HEK293 (cell line): Measurements from ENCODE around the gene LHFPL6.

Source experiments
- CTCF ChIA-PET: fragments of 350-600 bp; formaldehyde crosslinking; extraction: SDS; loops from one replicate; lab custom pipeline; 2021; ENCODE audit warnings: antibody characterized with exemption; lab: Yijun Ruan, JAX
- POLR2A ChIA-PET: fragments of 300-600 bp; formaldehyde crosslinking; extraction: SDS; loops from one replicate; lab custom pipeline; 2020; ENCODE audit warnings: antibody characterized with exemption, inconsistent platforms; lab: Yijun Ruan, JAX
- H3K27ac ChIP-seq: fragments of 200-500 bp; sonication (Bioruptor generic); 2 replicates; pipeline ENCODE4 v1.5.1; 2014; ENCODE audit warnings: low read depth, low read length, control low read depth, inconsistent platforms; ENCODE audit errors: extremely low read depth
- H3K36me3 ChIP-seq, 2 experiments: fragments of 200-500 bp in 1 of 2; sonication (Bioruptor generic) in 1 of 2; 1 replicate in 1 of 2; 2 replicates in 1 of 2; pipeline ENCODE4 v1.5.1; 2014 to 2017; ENCODE audit warnings: inconsistent platforms in 2 of 2, low read length in 2 of 2; ENCODE audit not compliant: control insufficient read depth in 2 of 2, insufficient read depth in 1 of 2
- H3K4me1 ChIP-seq: fragments of 200-500 bp; sonication (Bioruptor generic); 2 replicates; pipeline ENCODE4 v1.5.1; 2014; ENCODE audit warnings: mild to moderate bottlenecking, low read length, inconsistent platforms; ENCODE audit not compliant: control insufficient read depth, insufficient read depth
- H3K4me3 ChIP-seq: 2 replicates; pipeline ENCODE4 v1.5.1; 2011; ENCODE audit warnings: low read depth, mild to moderate bottlenecking, control low read depth, low read length, moderate library complexity
- H3K9me3 ChIP-seq: fragments of 200-500 bp; sonication (Bioruptor generic); 2 replicates; pipeline ENCODE4 v1.5.1; 2014; ENCODE audit warnings: low read depth, low read length, inconsistent platforms; ENCODE audit not compliant: control insufficient read depth, insufficient read depth
- GLIS1 ChIP-seq: fragments of 450-650 bp; formaldehyde crosslinking; IDR thresholded peaks from 2 replicates; pipeline ENCODE4 v1.5.1; 2016; ENCODE audit warnings: missing biosample characterization, missing genetic modification characterization
- GLIS2 ChIP-seq: fragments of 450-650 bp; formaldehyde crosslinking; IDR thresholded peaks from 2 replicates; pipeline ENCODE4 v1.5.1; 2016; ENCODE audit warnings: missing biosample characterization, missing genetic modification characterization
- HIC1 ChIP-seq: fragments of 450-650 bp; formaldehyde crosslinking; IDR thresholded peaks from 2 replicates; pipeline ENCODE4 v1.5.1; 2016; ENCODE audit warnings: missing biosample characterization, missing genetic modification characterization
- IKZF3 ChIP-seq: fragments of 450-650 bp; IDR thresholded peaks from 2 replicates; pipeline ENCODE4 v1.5.0; 2018; ENCODE audit warnings: missing biosample characterization, mild to moderate bottlenecking, missing genetic modification characterization, moderate library complexity
- KLF17 ChIP-seq: fragments of 450-650 bp; formaldehyde crosslinking; IDR thresholded peaks from 2 replicates; pipeline ENCODE4 v1.5.1; 2016; ENCODE audit warnings: missing biosample characterization, missing genetic modification characterization
- KLF7 ChIP-seq: fragments of 450-650 bp; formaldehyde crosslinking; IDR thresholded peaks from 2 replicates; pipeline ENCODE4 v1.5.1; 2016; ENCODE audit warnings: missing biosample characterization, missing genetic modification characterization, borderline replicate concordance
- KLF8 ChIP-seq: fragments of 450-650 bp; formaldehyde crosslinking; IDR thresholded peaks from 2 replicates; pipeline ENCODE4 v1.5.1; 2016; ENCODE audit warnings: missing biosample characterization, missing genetic modification characterization
- MYNN ChIP-seq: fragments of 450-650 bp; formaldehyde crosslinking; IDR thresholded peaks from 2 replicates; pipeline ENCODE4 v1.5.1; 2016; ENCODE audit warnings: missing biosample characterization, missing genetic modification characterization, borderline replicate concordance
- PRDM10 ChIP-seq: fragments of 450-650 bp; formaldehyde crosslinking; IDR thresholded peaks from 2 replicates; pipeline ENCODE4 v1.5.1; 2016; ENCODE audit warnings: missing biosample characterization, missing genetic modification characterization
- SP2 ChIP-seq: fragments of 450-650 bp; formaldehyde crosslinking; IDR thresholded peaks from 2 replicates; pipeline ENCODE4 v1.5.1; 2016; ENCODE audit warnings: missing biosample characterization, missing genetic modification characterization
- YY1 ChIP-seq: fragments of 450-650 bp; formaldehyde crosslinking; IDR thresholded peaks from 2 replicates; pipeline ENCODE4 v1.5.1; 2018; ENCODE audit warnings: missing biosample characterization, missing genetic modification characterization
- ZBTB1 ChIP-seq: fragments of 450-650 bp; formaldehyde crosslinking; IDR thresholded peaks from 2 replicates; pipeline ENCODE4 v1.5.1; 2016; ENCODE audit warnings: missing biosample characterization, missing genetic modification characterization
- ZBTB26 ChIP-seq: fragments of 450-650 bp; formaldehyde crosslinking; optimal IDR thresholded peaks from 2 replicates; pipeline ENCODE3; 2016; ENCODE audit warnings: missing biosample characterization, mild to moderate bottlenecking, missing genetic modification characterization
- ZBTB48 ChIP-seq: fragments of 450-650 bp; formaldehyde crosslinking; IDR thresholded peaks from 2 replicates; pipeline ENCODE4 v1.5.1; 2016; ENCODE audit warnings: missing biosample characterization, missing genetic modification characterization
- ZBTB8A ChIP-seq: fragments of 450-650 bp; formaldehyde crosslinking; IDR thresholded peaks from 2 replicates; pipeline ENCODE4 v1.5.1; 2016; ENCODE audit warnings: missing biosample characterization, missing genetic modification characterization
- ZEB2 ChIP-seq: fragments of 450-650 bp; formaldehyde crosslinking; IDR thresholded peaks from 2 replicates; pipeline ENCODE4 v1.5.1; 2016; ENCODE audit warnings: missing biosample characterization, missing genetic modification characterization
- ZNF174 ChIP-seq: fragments of 450-650 bp; formaldehyde crosslinking; IDR thresholded peaks from 2 replicates; pipeline ENCODE4 v1.5.0; 2017; ENCODE audit warnings: missing biosample characterization, mild to moderate bottlenecking, missing genetic modification characterization
- ZNF391 ChIP-seq: fragments of 450-650 bp; formaldehyde crosslinking; IDR thresholded peaks from 2 replicates; pipeline ENCODE4 v1.5.1; 2016; ENCODE audit warnings: low read depth, missing biosample characterization, missing genetic modification characterization, borderline replicate concordance
- ZNF398 ChIP-seq: fragments of 450-650 bp; formaldehyde crosslinking; IDR thresholded peaks from 2 replicates; pipeline ENCODE4 v1.5.1; 2017; ENCODE audit warnings: missing biosample characterization, missing genetic modification characterization
- ZNF423 ChIP-seq: fragments of 450-650 bp; formaldehyde crosslinking; IDR thresholded peaks from 2 replicates; pipeline ENCODE4 v1.5.1; 2016; ENCODE audit warnings: missing biosample characterization, missing genetic modification characterization
- ZNF561 ChIP-seq: fragments of 450-650 bp; IDR thresholded peaks from 2 replicates; pipeline ENCODE4 v1.5.1; 2018; ENCODE audit warnings: missing biosample characterization, missing genetic modification characterization, borderline replicate concordance
- ZNF600 ChIP-seq: fragments of 450-650 bp; formaldehyde crosslinking; IDR thresholded peaks from 2 replicates; pipeline ENCODE4 v1.5.1; 2016; ENCODE audit warnings: missing biosample characterization, missing genetic modification characterization
- ZNF610 ChIP-seq: fragments of 450-650 bp; formaldehyde crosslinking; IDR thresholded peaks from 2 replicates; pipeline ENCODE4 v1.5.1; 2016; ENCODE audit warnings: missing biosample characterization, missing genetic modification characterization, borderline replicate concordance

LHFPL6 gene

GRCh38 chr13:39602614-39603366, at the start of gene LHFPL6:
Gene LHFPL6 (minus strand): TSS chr13:39603193.
- Histone ChIP-seq H3K4me3 (peak within 1 kb of the TSS; percentile 77), H3K27ac (peak within 1 kb of the TSS; percentile 79; the same call in 1 of the 2 replicates), H3K4me1 (peaks cover 11% of the 10 kb centered on the region; the same call in 1 of the 2 replicates), H3K36me3 (no peaks in the 10 kb centered on the region), H3K9me3 (no peaks in the 10 kb centered on the region)
- CTCF ChIA-PET = interaction anchor here (0.6 to 2.5 kb wide), 3 partner anchors 10 to 341 kb away, joined by 3 to 15 read pairs (median 3); no protein-coding TSS in a partner anchor
- POLR2A ChIA-PET = no interaction called here
- peak; percentile 8; the same call in 1 of the 2 replicates for TF ChIP-seq KLF8
- peak; percentile 74 for TF ChIP-seq ZEB2
- peak; percentile 94 for TF ChIP-seq ZBTB26 (tag by site-specific recombination)
- TF ChIP-seq ZBTB48 = peak; percentile 78
- TF ChIP-seq ZBTB1 = no peak
- no peak for TF ChIP-seq ZNF174 (tag by site-specific recombination)
- peak; percentile 82 for TF ChIP-seq ZBTB8A
- 0 out of 2 replicates have a peak, but pooled peaks have one; percentile 35 for TF ChIP-seq ZNF610
- peak; percentile 41; the same call in 1 of the 2 replicates for TF ChIP-seq KLF17 (tag by site-specific recombination)
- TF ChIP-seq GLIS2 (tag by site-specific recombination) = peak; percentile 66
- peak; percentile 55; the same call in 1 of the 2 replicates for TF ChIP-seq GLIS1 (tag by site-specific recombination)
- TF ChIP-seq ZNF391 (tag by site-specific recombination) = peak; percentile 48; the same call in 1 of the 2 replicates
- peak; percentile 81 for TF ChIP-seq IKZF3 (tag by site-specific recombination)
- peak; percentile 77 for TF ChIP-seq SP2 (tag by site-specific recombination)
- no peak for TF ChIP-seq MYNN
- peak; percentile 95 for TF ChIP-seq ZNF423 (tag by site-specific recombination)
- no peak for TF ChIP-seq KLF7
- peak; percentile 50 for TF ChIP-seq ZNF398 (tag by site-specific recombination)
- peak; percentile 89; the same call in 1 of the 2 replicates for TF ChIP-seq ZNF600 (tag by site-specific recombination)
- peak; percentile 83 for TF ChIP-seq PRDM10
- TF ChIP-seq HIC1 (tag by site-specific recombination) = peak; percentile 72
- TF ChIP-seq ZNF561 = peak; percentile 20
- TF ChIP-seq YY1 (tag by site-specific recombination) = 0 out of 2 replicates have a peak, but pooled peaks have one; percentile 2
